HepG2 (cell line): Measurements from ENCODE around the gene SPIN1. TPM values are rescaled to one million over a fixed set of nuclear protein-coding genes. Genes with fewer than 3 reads are reported as not detected.
"Not testable (repeated sequence)": the region's sequence is repeated elsewhere in the genome, so short reads cannot be mapped to it uniquely, and the experiment has no call there.

Experiments used
- ATAC-seq: fragments of 200-7000 bp; cut with Tn5 transposase; 3 replicates; pipeline ENCODE4 v1.9.1; 2020; ENCODE audit warnings: mild to moderate bottlenecking, moderate library complexity
- BruUV-seq: library from RNA; stranded (reverse); fragments of 400-500 nt; replicated peaks from 2 replicates; lab custom pipeline; 2021; lab: Mats Ljungman, UMichigan
- CTCF ChIA-PET: fragments of 300-600 bp; formaldehyde crosslinking; extraction: SDS; loops from one replicate; lab custom pipeline; 2021; ENCODE audit warnings: low total read pairs, inconsistent platforms, low intra/inter-chr PET ratio; lab: Yijun Ruan, JAX
- POLR2A ChIA-PET: fragments of 350-600 bp; sonication (Branson Sonifier 250); formaldehyde crosslinking; loops from one replicate; lab custom pipeline; 2020; ENCODE audit warnings: antibody characterized with exemption, inconsistent platforms; lab: Yijun Ruan, JAX
- DNase-seq: peaks from one replicate; pipeline ENCODE4 v3.0.0-alpha.2; 2015; ENCODE audit warnings: low spot score
- FAIRE-seq: peaks from 3 replicates; lab custom pipeline; 2011; peaks lifted over from hg19 to GRCh38; lab: Jason Lieb, UNC
- H2AFZ ChIP-seq: one replicate; pipeline ENCODE4 v1.6.1; 2011; ENCODE audit warnings: low read length, inconsistent platforms
- H3K27ac ChIP-seq: fragments of 300-600 bp; 3 replicates; pipeline ENCODE4 v1.8.0; 2011; ENCODE audit warnings: mixed run types, mild to moderate bottlenecking, mixed read lengths, low read length, inconsistent platforms; ENCODE audit not compliant: insufficient read depth; ENCODE audit errors: extremely low read length
- H3K27me3 ChIP-seq, 2 experiments: fragments of 200-600 bp in 1 of 2; 2 replicates in 1 of 2; 3 replicates in 1 of 2; pipeline versions ENCODE4 v1.6.0 to v1.8.0; 2011; ENCODE audit warnings: low read length in 2 of 2, mild to moderate bottlenecking in 2 of 2, moderate library complexity in 2 of 2, inconsistent platforms in 1 of 2; ENCODE audit not compliant: insufficient read depth in 2 of 2, control insufficient read depth in 1 of 2
- H3K36me3 ChIP-seq, 2 experiments: fragments of 200-600 bp in 1 of 2; replicated peaks in 1 of 2; 2 replicates in 1 of 2; 3 replicates in 1 of 2; pipeline versions ENCODE4 v1.5.1 to v1.8.0; 2011; ENCODE audit warnings: low read length in 2 of 2, inconsistent platforms in 1 of 2; ENCODE audit not compliant: insufficient read depth in 2 of 2, control insufficient read depth in 1 of 2
- H3K4me1 ChIP-seq: 2 replicates; pipeline ENCODE4 v1.5.1; 2012; ENCODE audit warnings: low read length, inconsistent platforms; ENCODE audit not compliant: insufficient read depth
- H3K4me2 ChIP-seq: 2 replicates; pipeline ENCODE4 v1.6.0; 2011; ENCODE audit warnings: low read depth, low read length, inconsistent platforms
- H3K4me3 ChIP-seq, 3 experiments: fragments of 200-600 bp in 1 of 3; sonication (generic), shearing (Covaris generic) in 1 of 3; replicated peaks in 1 of 3; 2 replicates each; pipeline ENCODE4 v1.5.1; 2011 to 2016; ENCODE audit warnings: low read length in 3 of 3, inconsistent platforms in 2 of 3, low read depth in 2 of 3, mild to moderate bottlenecking in 2 of 3, control low read depth in 1 of 3, mixed read lengths in 1 of 3; ENCODE audit not compliant: insufficient read depth in 1 of 3
- H3K79me2 ChIP-seq: one replicate; pipeline ENCODE4 v1.6.1; 2011; ENCODE audit warnings: low read length, inconsistent platforms; ENCODE audit not compliant: insufficient read depth
- H3K9ac ChIP-seq: 2 replicates; pipeline ENCODE4 v1.6.0; 2011; ENCODE audit warnings: mild to moderate bottlenecking, low read depth, low read length, inconsistent platforms; ENCODE audit not compliant: insufficient read depth
- H3K9me3 ChIP-seq: 2 replicates; pipeline ENCODE4 v1.5.1; 2012; ENCODE audit warnings: mild to moderate bottlenecking, low read length
- H4K20me1 ChIP-seq: 2 replicates; pipeline ENCODE4 v1.6.0; 2011; ENCODE audit warnings: inconsistent platforms, mild to moderate bottlenecking, low read length, moderate library complexity; ENCODE audit not compliant: insufficient read depth
- BRD4 ChIP-seq: sonication (generic); formaldehyde crosslinking; IDR thresholded peaks from 2 replicates; pipeline ENCODE4 v1.4.0; 2020; ENCODE audit warnings: missing genetic modification reagents
- HNRNPL ChIP-seq: fragments of 200-400 bp; formaldehyde crosslinking; IDR thresholded peaks from 2 replicates; pipeline ENCODE4 v1.6.1; 2017; ENCODE audit warnings: mild to moderate bottlenecking, low read depth, low read length
- MEIS1 ChIP-seq: sonication (generic); formaldehyde crosslinking; IDR thresholded peaks from 2 replicates; pipeline ENCODE4 v1.9.0; 2021; ENCODE audit warnings: mild to moderate bottlenecking, missing genetic modification reagents, moderate library complexity, borderline replicate concordance
- RXRB ChIP-seq: IDR thresholded peaks from 2 replicates; pipeline ENCODE4 v1.6.1; 2016; ENCODE audit warnings: borderline replicate concordance, missing genetic modification reagents, missing compliant biosample characterization
- ZBTB7A ChIP-seq: sonication (generic); formaldehyde crosslinking; IDR thresholded peaks from 2 replicates; pipeline ENCODE4 v1.8.0; 2022; ENCODE audit warnings: mild to moderate bottlenecking, missing genetic modification reagents
- ZFX ChIP-seq: sonication (generic); formaldehyde crosslinking; IDR thresholded peaks from 2 replicates; pipeline ENCODE4 v1.4.0; 2020; ENCODE audit warnings: mild to moderate bottlenecking, low read depth, missing genetic modification reagents, moderate library complexity
- ZNF367 ChIP-seq: sonication (generic); formaldehyde crosslinking; IDR thresholded peaks from 2 replicates; pipeline ENCODE4 v1.4.0; 2020; ENCODE audit warnings: missing genetic modification reagents, borderline replicate concordance
- ZNF670 ChIP-seq: sonication (generic); formaldehyde crosslinking; IDR thresholded peaks from 2 replicates; pipeline ENCODE4 v1.8.0; 2022; ENCODE audit warnings: mild to moderate bottlenecking, missing genetic modification reagents, borderline replicate concordance
- ZNF776 ChIP-seq: sonication (generic); formaldehyde crosslinking; IDR thresholded peaks from 2 replicates; pipeline ENCODE4 v1.4.0; 2020; ENCODE audit warnings: mild to moderate bottlenecking, missing genetic modification reagents
- ZNF83 ChIP-seq: sonication (generic); formaldehyde crosslinking; IDR thresholded peaks from 2 replicates; pipeline ENCODE4 v1.4.0; 2020; ENCODE audit warnings: missing genetic modification reagents, mild to moderate bottlenecking, borderline replicate concordance
- WGBS: methylation state at CpG from one replicate; pipeline ENCODE4 v1.1.6; 2017; ENCODE audit warnings: low lambda C conversion rate; 5-methylcytosine and 5-hydroxymethylcytosine counted together
- in situ Hi-C: cut with HindIII; loops from 2 replicates; pipeline ENCODE4 v1.10.0; 2017; ENCODE audit warnings: low pct_unique_long_range_greater_than_20kb; ENCODE audit not compliant: extremely low pct_ligation_motif_present
- intact Hi-C: fragments of 100-400 bp; cut with micrococcal nuclease; formaldehyde crosslinking; loops from one replicate; pipeline ENCODE4 v1.10.0; 2022; ENCODE audit not compliant: unreplicated experiment
- polyA plus RNA-seq, 8 experiments: library from polyadenylated mRNA; depleted of rRNA in 3 of 8; stranded (reverse) in 7 of 8; unstranded in 1 of 8; fragments of >200 nt; fragmentation: Illumina TruSeq in 4 of 8; extraction: Trizol in 4 of 8; gene quantifications; 2 replicates each; pipeline versions ENCODE4 v1.2.1 to v1.2.3, GENCODE V29; 2011 to 2016; ENCODE audit warnings: low read depth in 4 of 8, missing spikeins in 1 of 8, mixed read lengths in 1 of 8; ENCODE audit not compliant: insufficient read depth in 1 of 8
- total RNA-seq, 5 experiments: library from RNA; depleted of rRNA; stranded (reverse); fragments of >200 nt; fragmentation: Illumina TruSeq; extraction: Trizol; gene quantifications; 2 replicates each; pipeline ENCODE4 v1.2.3, GENCODE V29; 2016; ENCODE audit warnings: low read depth in 1 of 5
- TF ChIP-seq, protein P1 (sequence below): sonication (generic); formaldehyde crosslinking; IDR thresholded peaks from 2 replicates; pipeline ENCODE4 v1.8.0; 2022; ENCODE audit warnings: low read depth, missing genetic modification reagents

The SPIN1 gene
- total and polyA plus RNA-seq, 2 of the 13 experiments (the other 11 are each of a cell fraction or from before 2014, with no cell fraction given), result 20.0 to 24.3 TPM

DNA sequence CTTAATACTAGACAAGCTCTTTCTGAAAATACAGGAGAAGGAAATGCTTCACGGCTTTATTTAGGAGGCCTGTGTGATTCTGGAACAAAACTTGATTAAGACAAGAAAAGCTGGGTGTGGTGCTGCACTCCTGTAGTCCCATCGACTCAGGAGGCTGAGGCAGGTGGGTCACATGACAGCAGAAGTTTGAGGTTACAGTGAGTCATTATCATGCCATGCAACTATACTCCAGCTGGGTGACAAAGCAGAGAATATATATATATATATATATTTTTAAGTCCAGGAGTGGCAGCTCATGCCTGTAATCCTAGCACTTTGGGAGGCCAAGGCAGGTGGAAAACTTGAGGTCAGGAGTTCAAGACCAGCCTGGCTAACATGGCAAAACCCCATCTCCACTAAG, 33.1 kb upstream of the SPIN1 start:
- no TSS peak for BruUV-seq
- Histone ChIP-seq H3K4me1 (no peaks in the 10 kb centered on the region), H3K4me3 (no peak overlapping the region), H2AFZ (no peak overlapping the region), H3K79me2 (no peaks in the 10 kb centered on the region), H3K4me2 (no peak overlapping the region), H3K9me3 (peaks cover 10% of the 10 kb centered on the region; the same call in 1 of the 2 replicates), H3K36me3 (no peaks in the 10 kb centered on the region), H3K27me3 (no peaks in the 10 kb centered on the region), H4K20me1 (no peaks in the 10 kb centered on the region), H3K27ac (no peak overlapping the region), H3K9ac (no peak overlapping the region)
- in situ Hi-C loops, result no loop called here
- intact Hi-C loops, result no loop called here
- POLR2A ChIA-PET, result no interaction called here
- FAIRE-seq (no peak), ATAC-seq (no peak), DNase-seq (no peak)
- no peak for TF ChIP-seq ZNF776 (CRISPR knock-in tag)
- CTCF ChIA-PET, result no interaction called here
- WGBS, result 5% methylated on average over 2 of the region's 2 CpGs

DNA sequence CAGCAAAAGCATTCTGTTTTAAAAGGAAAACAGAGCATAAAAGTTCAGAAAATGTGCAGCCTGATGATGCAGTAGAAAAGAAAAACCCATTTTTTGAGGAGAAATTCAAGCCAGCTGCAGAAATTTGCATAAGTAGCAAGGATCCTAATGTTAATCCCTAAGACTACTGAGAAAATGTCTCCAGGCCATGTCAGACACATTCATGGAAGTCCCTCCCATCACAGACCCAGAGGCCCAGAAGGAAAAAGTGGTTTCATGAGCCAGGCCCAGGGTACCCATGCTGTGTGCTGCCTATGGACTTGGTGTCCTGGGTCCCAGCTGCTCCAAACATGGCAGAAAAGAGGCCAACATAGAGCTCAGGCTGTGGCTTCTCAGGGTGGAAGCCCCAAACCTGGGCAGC, 31.0 kb upstream of the SPIN1 start:
- ATAC-seq, FAIRE-seq, H3K4me2 ChIP-seq, CTCF ChIA-PET, DNase-seq, H3K27ac ChIP-seq, BruUV-seq, H3K4me3 ChIP-seq, H3K36me3 ChIP-seq, H3K79me2 ChIP-seq, H2AFZ ChIP-seq, H4K20me1 ChIP-seq, H3K27me3 ChIP-seq, in situ Hi-C loops, H3K9ac ChIP-seq, intact Hi-C loops, H3K4me1 ChIP-seq, POLR2A ChIA-PET: not testable (repeated sequence)
- peaks cover 10% of the 10 kb centered on the region; the same call in 1 of the 2 replicates for H3K9me3 ChIP-seq

GRCh38 chr9:88358723-88359122, 29.5 kb upstream of the SPIN1 start:
- no peak for FAIRE-seq
- no peaks in the 10 kb centered on the region for H4K20me1 ChIP-seq
- CTCF ChIA-PET, result no interaction called here
- DNase-seq, result no peak
- no peaks in the 10 kb centered on the region for H3K36me3 ChIP-seq
- H3K4me3 ChIP-seq, result no peak overlapping the region
- H3K27me3 ChIP-seq, result no peaks in the 10 kb centered on the region
- no peak overlapping the region for H2AFZ ChIP-seq
- no TSS peak for BruUV-seq
- intact Hi-C loops (no loop called here), in situ Hi-C loops (no loop called here)
- H3K9ac ChIP-seq, result no peak overlapping the region
- no peak for ATAC-seq
- POLR2A ChIA-PET, result no interaction called here
- H3K4me2 ChIP-seq, result no peak overlapping the region
- no peak overlapping the region for H3K27ac ChIP-seq
- no peaks in the 10 kb centered on the region for H3K4me1 ChIP-seq
- no peaks in the 10 kb centered on the region for H3K79me2 ChIP-seq
- 72% methylated on average over 4 of the region's 4 CpGs for WGBS
- peaks cover 10% of the 10 kb centered on the region; the same call in 1 of the 2 replicates for H3K9me3 ChIP-seq
- TF ChIP-seq HNRNPL, result no peak
- no peak for TF ChIP-seq ZNF83 (CRISPR knock-in tag)
- TF ChIP-seq, protein P1, sequence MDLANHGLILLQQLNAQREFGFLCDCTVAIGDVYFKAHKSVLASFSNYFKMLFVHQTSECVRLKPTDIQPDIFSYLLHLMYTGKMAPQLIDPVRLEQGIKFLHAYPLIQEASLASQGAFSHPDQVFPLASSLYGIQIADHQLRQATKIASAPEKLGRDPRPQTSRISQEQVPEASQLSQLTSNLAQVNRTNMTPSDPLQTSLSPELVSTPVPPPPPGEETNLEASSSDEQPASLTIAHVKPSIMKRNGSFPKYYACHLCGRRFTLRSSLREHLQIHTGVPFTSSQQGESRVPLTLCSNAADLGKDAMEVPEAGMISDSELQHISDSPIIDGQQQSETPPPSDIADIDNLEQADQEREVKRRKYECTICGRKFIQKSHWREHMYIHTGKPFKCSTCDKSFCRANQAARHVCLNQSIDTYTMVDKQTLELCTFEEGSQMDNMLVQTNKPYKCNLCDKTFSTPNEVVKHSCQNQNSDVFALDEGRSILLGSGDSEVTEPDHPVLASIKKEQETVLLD (CRISPR knock-in tag), result no peak
- no peak for TF ChIP-seq ZFX
- TF ChIP-seq BRD4, result no peak
- TF ChIP-seq MEIS1, result no peak
- no peak for TF ChIP-seq ZBTB7A (CRISPR knock-in tag)
- TF ChIP-seq ZNF670, result no peak
- no peak for TF ChIP-seq ZNF367 (CRISPR knock-in tag)
- no peak for TF ChIP-seq RXRB (CRISPR knock-in tag)
